GM21619 (cell line): Measurements from ENCODE around the gene RPL13.

Experiments used
- ATAC-seq: cut with Tn5 transposase; IDR thresholded peaks from one replicate; pipeline ENCODE4 v1.9.1; 2021; ENCODE audit not compliant: unreplicated experiment

Gene RPL13

DNA sequence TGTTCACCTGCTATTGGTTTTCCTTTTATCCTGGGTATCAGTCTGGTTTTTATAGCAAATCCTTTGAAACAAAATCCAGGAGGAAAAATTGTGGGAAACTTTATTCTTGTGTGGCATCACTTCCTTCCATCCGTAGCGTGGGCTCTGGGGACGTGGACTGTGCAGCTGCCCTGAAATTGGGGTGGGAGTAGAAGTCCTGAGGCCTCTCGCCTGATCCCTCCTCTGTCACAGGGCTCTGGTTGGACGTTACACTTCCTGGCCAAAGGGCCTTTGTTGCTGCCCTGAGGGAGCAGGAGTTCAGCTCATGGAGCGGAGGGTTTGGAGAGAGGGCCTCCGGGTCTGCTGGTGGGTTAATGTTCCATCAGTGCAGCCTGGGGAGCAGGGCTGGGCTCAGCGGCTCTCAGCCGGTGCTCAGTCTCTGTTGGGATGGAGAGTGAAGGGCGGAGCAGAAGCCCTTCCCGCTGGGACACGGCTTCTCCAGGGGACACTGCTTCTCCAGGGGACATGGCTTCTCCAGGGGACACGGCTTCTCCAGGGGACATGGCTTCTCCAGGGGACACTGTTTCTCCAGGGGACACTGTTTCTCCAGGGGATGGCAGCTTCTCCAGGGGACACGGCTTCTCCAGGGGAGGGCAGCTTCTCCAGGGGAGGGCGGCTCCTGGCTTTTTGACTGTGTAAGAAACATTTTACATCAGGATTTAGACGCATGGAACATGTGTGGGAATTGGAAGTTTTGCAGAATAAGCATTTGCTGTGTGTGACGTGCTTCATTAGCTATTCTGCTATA, 15.2 kb upstream of the RPL13 start:
- no peak for ATAC-seq

DNA sequence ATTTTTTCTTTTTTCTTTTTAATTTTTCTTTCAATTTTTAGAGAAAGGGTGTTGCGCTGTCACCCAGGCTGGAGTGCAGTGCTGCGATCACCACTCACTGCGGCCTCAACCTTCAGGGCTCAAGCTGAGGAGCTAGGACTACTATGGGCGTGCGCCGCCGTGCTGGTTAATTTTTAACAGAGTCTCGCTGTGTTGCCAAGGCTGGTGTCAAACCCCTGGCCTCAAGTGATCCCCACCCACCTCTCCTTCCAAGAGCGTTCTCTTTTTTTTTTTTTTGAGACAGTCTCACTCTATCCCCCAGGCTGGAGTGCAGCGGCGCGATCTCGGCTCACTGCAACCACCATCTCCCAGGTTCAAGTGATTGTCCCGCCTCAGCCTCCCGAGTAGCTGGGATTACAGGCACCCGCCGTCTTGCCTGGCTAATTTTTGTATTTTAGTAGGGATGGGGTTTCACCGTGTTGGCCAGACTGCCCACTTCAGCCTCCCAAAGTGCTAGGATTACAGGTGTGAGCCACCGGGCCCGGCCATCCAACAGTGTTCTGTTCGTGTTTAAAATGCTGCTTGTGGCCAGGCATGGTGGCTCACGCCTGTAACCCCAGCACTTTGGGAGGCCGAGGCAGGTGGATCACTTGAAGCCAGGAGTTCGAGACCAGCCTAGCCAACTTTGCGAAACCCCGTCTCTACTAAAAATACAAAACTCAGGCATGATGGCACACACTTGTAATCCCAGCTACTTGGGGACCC, 14.5 kb upstream of the RPL13 start:
- no peak for ATAC-seq

DNA sequence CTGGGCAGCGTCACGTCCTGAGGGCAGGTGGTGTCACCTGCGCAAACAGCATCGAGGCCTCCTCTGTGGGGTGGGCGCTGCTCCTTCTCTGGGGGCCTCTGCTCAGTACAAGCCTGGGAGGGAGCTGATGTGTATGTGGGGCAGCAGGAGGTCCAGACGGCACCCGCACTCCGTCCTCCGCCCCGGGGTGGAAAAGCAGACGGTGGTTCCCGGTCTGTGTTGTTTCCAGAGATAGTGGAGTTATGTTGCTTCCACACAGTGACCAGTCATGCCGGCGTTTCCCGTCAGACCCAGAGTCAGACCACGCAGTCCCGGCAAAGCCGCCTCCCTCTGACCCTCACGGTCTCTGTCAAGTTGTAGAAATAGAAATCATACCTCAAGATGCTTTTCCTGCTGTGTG, 13.7 kb upstream of the RPL13 start:
- ATAC-seq = no peak

DNA sequence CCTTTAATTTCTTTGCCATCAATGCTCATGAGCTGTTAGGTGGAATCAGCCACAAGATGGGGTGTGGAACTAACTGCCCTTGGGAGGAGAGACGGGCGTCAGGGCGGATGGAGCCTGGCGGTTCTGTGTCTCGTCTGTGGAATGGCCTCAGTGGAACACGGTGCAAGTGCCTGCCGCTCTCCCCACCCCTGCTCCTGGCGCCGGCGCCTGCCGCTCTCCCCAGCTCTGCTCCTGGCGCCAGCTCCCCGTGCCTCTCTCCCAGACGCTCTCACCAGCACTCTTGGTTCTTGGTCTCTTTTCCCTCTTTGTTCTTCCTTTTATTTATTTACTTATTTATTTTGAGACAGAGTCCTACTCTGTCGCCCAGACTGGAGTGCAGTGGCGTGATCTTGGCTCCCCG, 13.2 kb upstream of the RPL13 start:
- ATAC-seq = no peak

DNA sequence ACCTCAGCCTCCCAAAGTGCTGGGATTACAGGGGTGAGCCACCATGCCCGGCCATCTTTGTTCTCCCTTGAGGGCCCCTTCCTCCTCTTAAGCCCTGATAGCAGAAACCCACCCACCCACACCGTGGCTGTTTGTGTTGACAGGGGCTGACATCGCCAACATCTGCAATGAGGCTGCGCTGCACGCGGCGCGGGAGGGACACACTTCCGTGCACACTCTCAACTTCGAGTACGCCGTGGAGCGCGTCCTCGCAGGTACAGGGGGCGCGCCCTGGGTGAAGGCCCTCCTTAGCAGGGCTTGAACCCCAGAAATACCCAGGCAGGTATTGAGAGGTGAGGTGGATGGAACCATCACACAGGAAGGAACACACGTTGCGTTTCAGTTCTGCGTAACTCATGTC, 12.6 kb upstream of the RPL13 start:
- no peak for ATAC-seq

DNA sequence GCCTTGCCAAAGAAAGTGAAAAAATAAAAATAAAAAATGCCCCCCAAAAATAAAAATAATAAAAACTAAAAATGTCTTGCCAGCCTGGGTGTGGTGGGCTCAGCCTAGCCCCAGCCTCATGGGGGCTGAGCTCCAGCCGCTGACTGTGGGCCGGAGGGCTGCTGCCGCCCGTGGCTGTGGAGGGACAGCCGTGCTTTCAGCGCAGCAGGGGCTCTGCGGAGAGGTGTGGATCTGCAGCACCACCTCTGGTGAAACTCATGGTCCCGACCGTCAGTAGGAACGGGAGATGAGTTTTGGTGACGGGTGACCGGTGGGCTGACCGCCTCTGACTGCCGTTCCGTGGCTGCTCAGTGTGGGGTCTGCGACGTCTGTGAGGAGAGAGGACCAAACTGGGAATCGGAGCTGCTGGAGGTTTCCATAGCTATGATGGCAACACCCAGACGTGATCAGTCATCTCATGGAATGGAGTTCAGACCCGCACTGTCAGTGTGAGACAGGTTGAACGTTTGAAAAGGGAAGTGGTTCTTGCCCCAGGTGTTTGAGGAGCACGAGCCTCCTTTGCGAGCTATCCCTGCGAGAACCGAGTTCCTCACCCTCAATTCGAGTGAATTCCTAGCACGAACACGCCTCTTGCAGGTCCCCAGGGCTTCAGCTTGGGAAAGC, 12.0 kb upstream of the RPL13 start:
- ATAC-seq = no peak

DNA sequence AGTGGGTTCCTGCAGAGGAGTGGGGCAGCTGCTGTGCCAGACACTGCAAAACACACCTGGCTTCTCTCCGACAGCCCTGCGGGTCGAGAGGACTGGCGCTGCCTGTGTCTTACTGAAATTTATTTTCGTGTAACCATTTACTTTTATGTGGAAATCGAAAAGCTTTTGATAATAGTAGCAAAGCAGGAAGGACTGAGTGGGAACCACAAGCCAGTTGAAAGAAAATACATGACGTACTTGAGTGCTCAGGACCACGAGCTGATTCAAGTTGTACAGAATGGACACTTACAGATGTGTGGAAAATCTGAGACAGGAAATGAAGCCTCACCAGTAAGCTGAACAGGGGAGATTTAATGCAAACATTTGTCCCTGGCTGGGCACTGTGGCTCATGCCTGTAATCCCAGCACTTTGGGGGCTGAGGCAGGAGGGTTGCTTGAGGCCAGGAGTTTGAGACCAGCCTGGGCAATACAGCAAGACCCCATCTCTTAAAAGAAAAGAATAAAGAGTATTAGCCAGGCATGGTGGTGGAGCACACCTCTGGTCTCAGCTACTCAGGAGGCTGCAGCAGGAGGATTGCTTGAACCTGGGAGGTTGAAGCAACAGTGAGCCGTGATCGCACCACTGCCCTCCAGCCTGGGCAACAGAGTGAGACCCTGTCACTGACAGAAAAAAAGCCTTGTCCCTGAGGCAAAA, 11.3 kb upstream of the RPL13 start:
- ATAC-seq = no peak

DNA sequence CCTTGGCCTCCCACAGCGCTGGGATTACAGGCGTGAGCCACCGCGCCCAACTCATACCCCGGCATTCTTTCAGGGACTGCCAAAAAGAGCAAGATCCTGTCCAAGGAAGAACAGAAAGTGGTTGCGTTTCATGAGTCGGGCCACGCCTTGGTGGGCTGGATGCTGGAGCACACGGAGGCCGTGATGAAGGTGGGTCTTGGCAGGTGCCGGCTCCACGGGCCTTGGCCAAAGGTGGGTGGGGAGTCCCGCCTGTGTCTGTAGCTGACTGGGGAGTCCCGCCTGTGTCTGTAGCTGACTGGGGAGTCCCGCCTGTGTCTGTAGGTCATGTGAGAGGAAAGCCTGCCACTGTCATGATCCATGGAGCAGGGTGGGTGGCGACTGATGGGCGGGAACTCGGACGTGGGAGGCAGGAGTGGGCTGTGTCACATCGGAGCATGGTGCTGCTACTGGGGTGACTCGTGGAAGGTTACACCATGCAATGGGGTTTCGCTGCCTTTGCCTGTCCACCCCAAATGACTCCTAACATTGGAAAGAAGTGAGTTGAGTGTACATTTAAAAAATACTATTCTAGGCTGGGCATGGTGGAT, 10.0 kb upstream of the RPL13 start:
- no peak for ATAC-seq

DNA sequence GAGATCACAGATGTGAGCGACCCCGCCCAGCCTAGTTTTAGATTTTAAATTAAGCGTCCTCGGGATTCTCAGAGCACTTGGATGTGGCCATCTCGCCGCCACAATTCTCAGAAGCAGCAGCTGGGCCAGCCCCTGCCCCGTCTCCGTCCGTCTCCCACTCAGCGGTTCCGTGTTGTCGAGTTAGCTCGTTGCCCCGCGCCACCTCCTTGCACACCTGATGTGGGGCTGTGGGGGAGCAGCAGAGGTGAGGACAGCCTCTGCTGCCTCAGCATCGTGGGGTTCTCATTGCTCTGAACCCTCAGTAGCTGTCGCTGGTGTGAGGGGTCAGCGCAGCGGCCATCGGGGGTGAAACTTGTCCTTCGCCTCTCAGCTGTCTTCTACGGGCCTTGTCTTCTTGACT, 8.2 kb upstream of the RPL13 start:
- ATAC-seq = no peak

DNA sequence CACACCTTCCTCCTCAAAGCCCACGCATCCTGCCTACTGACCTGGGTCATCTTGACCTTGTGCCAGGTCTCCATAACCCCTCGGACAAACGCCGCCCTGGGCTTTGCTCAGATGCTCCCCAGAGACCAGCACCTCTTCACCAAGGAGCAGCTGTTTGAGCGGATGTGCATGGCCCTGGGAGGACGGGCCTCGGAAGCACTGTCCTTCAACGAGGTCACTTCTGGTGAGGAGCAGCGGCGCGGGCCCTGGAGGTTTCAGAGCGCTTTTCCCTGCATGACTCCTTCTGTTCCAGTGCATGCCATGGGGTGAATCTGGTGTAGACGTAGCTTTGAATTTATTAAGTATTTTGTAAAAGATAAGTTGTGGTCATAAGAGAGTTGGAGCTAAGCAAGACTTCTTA, 7.6 kb upstream of the RPL13 start:
- ATAC-seq = no peak

DNA sequence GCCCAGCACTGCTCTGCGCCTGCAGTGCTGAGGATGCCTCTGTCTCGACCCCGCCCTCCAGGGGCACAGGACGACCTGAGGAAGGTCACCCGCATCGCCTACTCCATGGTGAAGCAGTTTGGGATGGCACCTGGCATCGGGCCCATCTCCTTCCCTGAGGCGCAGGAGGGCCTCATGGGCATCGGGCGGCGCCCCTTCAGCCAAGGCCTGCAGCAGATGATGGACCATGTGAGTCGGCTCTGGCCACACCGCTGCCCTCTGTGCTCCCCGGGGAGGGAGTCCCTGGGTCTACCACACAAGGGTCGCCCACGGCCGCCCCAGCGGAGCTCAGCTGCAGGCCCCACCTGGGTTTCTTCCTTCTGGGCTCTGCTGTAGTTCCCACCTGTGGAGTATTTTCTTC, 6.7 kb upstream of the RPL13 start:
- no peak for ATAC-seq

DNA sequence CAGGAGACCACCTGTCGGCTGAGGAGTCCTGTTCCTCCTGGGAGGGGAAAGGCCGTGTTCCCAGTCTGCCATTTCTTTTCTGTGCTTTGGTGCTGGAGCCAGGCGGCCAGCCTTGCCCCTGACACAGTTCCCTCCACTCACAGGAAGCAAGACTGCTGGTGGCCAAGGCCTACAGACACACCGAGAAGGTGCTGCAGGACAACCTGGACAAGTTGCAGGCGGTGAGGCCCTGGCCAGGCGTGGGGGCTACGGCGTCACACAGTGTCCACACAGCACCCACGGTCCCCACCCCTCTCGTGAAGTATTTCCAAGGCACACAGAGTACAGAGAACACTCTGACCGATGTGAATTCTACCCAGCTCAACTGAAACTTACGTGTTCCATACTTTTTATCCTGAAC, 6.1 kb upstream of the RPL13 start:
- no peak for ATAC-seq

DNA sequence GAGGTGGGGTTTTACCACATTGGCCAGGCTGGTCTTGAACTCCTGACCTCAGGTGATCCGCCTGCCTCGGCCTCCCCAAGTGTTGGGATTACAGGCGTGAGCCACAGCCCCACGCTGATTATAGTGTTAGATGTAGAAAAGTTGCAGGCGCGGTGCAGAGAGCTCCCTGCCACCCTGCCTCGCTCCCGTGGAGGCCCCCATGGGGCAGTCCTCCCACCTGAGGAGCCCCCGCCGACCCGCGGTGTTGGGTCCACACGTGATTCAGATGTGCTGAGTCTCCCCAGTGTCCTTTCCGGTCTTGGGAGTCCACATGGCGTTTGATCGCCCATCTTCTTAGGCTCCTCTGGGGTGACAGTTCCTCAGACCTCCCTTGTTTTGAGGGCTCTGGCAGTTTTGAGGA, 5.2 kb upstream of the RPL13 start:
- ATAC-seq = no peak

DNA sequence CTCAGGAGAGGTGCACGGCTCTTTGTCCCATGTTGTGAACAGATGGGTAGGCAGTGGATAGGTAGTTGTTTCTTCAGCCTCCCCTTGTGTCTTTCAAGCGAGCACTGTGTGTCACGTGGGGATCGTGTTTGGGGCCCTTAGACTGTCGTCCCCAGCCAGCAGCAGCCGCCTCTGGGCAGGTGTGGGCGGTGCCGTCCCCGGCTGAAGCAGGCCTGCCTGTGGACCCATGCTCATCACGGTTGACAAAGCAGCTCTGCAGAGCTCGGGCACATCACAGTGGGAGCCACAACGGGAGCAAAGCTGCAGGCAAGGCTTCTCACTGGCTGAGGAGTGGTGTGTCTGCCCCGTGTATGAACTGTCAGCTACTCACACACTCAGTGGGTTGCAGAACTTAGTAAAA, 4.7 kb upstream of the RPL13 start:
- ATAC-seq = no peak

DNA sequence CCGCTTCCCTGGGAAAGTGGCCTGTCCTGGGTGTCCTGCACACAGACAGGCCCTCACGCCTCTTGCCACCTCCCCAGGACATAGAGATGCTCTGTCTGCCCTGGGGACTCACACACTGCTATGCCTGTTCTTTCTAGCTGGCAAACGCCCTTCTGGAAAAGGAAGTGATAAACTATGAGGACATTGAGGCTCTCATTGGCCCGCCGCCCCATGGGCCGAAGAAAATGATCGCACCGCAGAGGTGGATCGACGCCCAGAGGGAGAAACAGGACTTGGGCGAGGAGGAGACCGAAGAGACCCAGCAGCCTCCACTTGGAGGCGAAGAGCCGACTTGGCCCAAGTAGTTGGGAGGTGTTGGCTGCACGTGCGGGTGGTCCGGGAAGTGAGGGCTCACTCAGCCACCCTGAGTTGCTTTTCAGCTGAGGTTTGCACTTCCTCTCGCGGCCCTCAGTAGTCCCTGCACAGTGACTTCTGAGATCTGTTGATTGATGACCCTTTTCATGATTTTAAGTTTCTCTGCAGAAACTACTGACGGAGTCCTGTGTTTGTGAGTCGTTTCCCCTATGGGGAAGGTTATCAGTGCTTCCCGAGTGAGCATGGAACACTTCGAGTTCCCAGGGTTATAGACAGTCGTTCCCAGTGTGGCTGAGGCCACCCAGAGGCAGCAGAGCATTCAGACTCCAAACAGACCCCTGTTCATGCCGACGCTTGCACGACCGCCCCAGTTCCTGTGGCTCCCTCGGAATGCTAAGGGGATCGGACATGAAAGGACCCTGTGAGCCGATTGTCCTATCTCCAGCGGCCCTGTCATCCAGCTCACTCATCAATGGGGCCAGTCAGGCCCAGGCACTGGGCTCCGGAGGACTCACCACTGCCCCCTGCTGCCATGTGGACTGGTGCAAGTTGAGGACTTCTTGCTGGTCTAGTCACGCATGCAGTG, 3.5 kb upstream of the RPL13 start:
- ATAC-seq = no peak

DNA sequence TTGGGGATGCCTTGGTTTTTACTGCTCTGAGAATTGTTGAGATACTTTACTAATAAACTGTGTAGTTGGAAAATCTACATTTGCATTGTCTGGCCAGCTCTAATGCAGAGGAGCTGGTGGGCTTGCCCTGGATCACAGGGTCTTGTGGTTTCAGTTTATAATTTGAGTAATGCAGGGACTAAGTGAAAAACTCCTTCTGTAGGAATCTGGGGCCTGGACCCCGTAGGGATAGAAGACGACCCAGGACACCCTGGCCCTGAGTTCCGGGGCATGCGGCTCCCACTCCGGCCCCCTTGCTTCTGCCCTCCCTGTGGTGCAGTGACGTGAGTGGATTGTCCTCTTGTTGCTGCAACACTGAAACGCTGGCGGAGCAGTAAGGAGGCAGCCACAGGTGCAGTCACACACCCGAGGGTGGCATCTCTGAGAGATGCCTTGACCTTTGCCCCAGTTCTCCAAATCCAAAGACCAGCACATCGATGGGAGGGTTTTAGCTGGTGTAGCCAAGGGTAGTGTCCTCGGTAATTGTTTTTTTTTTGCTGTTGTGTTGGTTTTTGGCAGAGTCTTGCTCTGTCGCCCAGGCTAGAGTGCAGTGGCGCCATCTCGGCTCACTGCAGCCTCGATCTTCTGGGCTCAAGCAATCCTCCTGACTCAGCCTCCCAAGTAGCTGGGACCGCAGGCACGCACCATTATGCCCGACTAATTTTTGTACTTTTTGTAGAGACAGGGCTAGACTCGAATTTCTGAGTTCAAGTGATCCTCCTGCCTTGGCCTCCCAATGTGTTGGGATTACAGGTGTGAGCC, 2.6 kb upstream of the RPL13 start:
- ATAC-seq = no peak

DNA sequence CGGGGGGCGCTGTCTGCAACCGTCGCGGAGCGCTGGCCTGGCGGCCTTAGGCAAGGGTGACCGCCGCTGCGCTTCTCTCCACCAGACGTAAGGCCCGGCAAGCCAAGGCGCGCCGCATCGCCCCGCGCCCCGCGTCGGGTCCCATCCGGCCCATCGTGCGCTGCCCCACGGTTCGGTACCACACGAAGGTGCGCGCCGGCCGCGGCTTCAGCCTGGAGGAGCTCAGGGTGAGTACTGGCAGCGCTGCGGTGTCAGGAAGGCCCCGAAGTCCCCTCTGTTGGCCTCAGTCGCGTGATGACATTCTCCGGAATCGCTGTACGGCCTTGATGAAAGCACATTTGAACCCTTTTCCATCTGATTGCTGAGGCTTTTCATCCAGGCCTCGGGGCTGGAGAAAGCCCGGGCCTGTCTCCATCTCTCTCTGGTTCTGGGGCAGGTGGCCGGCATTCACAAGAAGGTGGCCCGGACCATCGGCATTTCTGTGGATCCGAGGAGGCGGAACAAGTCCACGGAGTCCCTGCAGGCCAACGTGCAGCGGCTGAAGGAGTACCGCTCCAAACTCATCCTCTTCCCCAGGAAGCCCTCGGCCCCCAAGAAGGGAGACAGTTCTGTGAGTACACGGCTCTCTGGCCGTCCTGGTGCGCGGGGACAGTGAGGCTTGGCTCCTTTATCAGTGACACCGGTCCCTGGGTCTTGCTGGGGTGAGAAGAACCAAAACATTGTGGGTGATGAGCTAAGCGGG, 831 bp downstream of the RPL13 start:
- ATAC-seq = peak; percentile 10

DNA sequence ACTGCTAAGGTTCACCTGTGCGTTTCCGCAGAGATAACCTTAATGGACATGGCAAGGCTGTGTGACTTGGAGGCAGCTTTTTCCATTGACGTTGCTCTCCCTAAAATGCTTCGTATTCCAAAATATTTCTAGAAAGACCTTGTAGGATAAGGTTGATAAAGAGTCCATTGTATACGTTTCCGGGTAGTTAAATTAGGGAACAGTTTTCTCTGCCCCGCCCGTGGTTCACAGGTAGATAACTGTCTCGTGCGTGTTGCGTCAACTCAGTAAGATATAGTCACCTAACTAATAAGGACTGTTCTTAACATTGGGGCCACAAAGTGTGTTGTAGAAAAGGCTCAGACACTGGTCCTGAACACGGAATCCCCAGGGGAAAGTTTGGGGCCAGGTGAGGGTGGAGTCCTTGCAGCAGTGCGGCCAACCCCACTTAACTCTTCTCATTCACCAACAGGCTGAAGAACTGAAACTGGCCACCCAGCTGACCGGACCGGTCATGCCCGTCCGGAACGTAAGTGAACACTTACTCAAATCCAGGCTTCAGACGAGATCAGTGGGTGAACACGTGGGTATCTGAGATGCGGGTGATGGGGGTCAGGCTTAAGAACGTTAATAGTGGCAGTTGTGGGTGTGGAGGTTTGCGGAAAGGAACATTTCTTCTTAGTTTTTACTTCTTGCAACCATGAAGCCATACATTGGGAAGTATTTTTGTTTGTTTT, 1.6 kb downstream of the RPL13 start:
- no peak for ATAC-seq
